Smooth muscle cell (in vitro differentiated cells): ENCODE results near the gene SLC25A13. TPM values are rescaled to one million over a fixed set of nuclear protein-coding genes. Genes with fewer than 3 reads are reported as not detected.

Source experiments
- DNase-seq: peaks from one replicate; lab custom pipeline; 2025; ENCODE audit not compliant: unreplicated experiment; lab: John Stamatoyannopoulos, UW
- H2AFZ ChIP-seq: fragments of 200-600 bp; sonication (generic); 2 replicates; pipeline ENCODE4 v1.6.0; 2016; ENCODE audit warnings: antibody characterized with exemption, low read depth, mild to moderate bottlenecking
- H3F3A ChIP-seq: fragments of 200-600 bp; sonication (generic); 2 replicates; pipeline ENCODE4 v1.6.0; 2017; ENCODE audit warnings: antibody characterized with exemption, low read depth
- H3K27ac ChIP-seq: fragments of 200-600 bp; sonication (generic); 2 replicates; pipeline ENCODE4 v1.5.1; 2016; ENCODE audit warnings: low read depth, mild to moderate bottlenecking
- H3K27me3 ChIP-seq: fragments of 200-600 bp; sonication (generic); 2 replicates; pipeline ENCODE4 v1.6.1; 2016; ENCODE audit warnings: low read depth, mild to moderate bottlenecking
- H3K36me3 ChIP-seq: fragments of 200-600 bp; sonication (generic); 2 replicates; pipeline ENCODE4 v1.5.1; 2016; ENCODE audit warnings: low read depth
- H3K4me1 ChIP-seq: fragments of 200-600 bp; sonication (generic); 2 replicates; pipeline ENCODE4 v1.5.1; 2016; ENCODE audit warnings: low read depth
- H3K4me2 ChIP-seq: fragments of 200-600 bp; sonication (generic); 2 replicates; pipeline ENCODE4 v1.6.0; 2016; ENCODE audit warnings: mild to moderate bottlenecking
- H3K4me3 ChIP-seq: fragments of 200-600 bp; sonication (generic); 2 replicates; pipeline ENCODE4 v1.5.1; 2016; ENCODE audit warnings: mild to moderate bottlenecking
- H3K79me2 ChIP-seq: fragments of 200-600 bp; sonication (generic); 2 replicates; pipeline ENCODE4 v1.6.0; 2016; ENCODE audit warnings: low read depth, mild to moderate bottlenecking
- H3K9ac ChIP-seq: fragments of 200-600 bp; sonication (generic); 2 replicates; pipeline ENCODE4 v1.6.0; 2016; ENCODE audit warnings: low read depth
- H3K9me3 ChIP-seq: fragments of 200-600 bp; sonication (generic); replicated peaks from 2 replicates; pipeline ENCODE4 v1.5.1; 2016; ENCODE audit warnings: low read depth
- H4K20me1 ChIP-seq: fragments of 200-600 bp; sonication (generic); 2 replicates; pipeline ENCODE4 v1.6.0; 2016; ENCODE audit warnings: low read depth
- WGBS: methylation state at CpG from one replicate; pipeline ENCODE4 v1.1.7; 2016; ENCODE audit warnings: low lambda C conversion rate; 5-methylcytosine and 5-hydroxymethylcytosine counted together
- polyA plus RNA-seq: library from polyadenylated mRNA; unstranded; fragments of >200 nt; fragmentation: Nextera tagmentation; extraction: Ambion mirVana; gene quantifications from 2 replicates; pipeline ENCODE4 v1.2.1, GENCODE V29; 2016
- total RNA-seq: library from RNA; depleted of rRNA; stranded (reverse); fragments of >200 nt; gene quantifications from 2 replicates; pipeline ENCODE4 v1.2.3, GENCODE V29; 2014
- TF ChIP-seq, protein P1 (sequence below): fragments of 200-600 bp; sonication (generic); IDR thresholded peaks from 2 replicates; pipeline ENCODE4 v1.5.1; 2017; ENCODE audit warnings: borderline replicate concordance, mild to moderate bottlenecking, antibody characterized with exemption; ENCODE audit not compliant: insufficient read depth, poor library complexity, severe bottlenecking

The SLC25A13 gene
- total and polyA plus RNA-seq, 2 experiments from 2014 or later, result 28.0 to 48.2 TPM

GRCh38 chr7:96178581-96178980, 143.3 kb downstream of the SLC25A13 start:
- Histone ChIP-seq H3K9me3 (no peaks in the 10 kb centered on the region), H3K27ac (no peak overlapping the region), H3K4me2 (no peak overlapping the region), H3K4me3 (no peak overlapping the region), H3F3A (no peaks in the 10 kb centered on the region), H3K36me3 (no peaks in the 10 kb centered on the region), H4K20me1 (no peaks in the 10 kb centered on the region), H2AFZ (no peak overlapping the region), H3K4me1 (peaks cover 7% of the 10 kb centered on the region), H3K9ac (no peak overlapping the region), H3K79me2 (no peaks in the 10 kb centered on the region), H3K27me3 (no peaks in the 10 kb centered on the region)
- DNase-seq, result no peak
- TF ChIP-seq, protein P1, sequence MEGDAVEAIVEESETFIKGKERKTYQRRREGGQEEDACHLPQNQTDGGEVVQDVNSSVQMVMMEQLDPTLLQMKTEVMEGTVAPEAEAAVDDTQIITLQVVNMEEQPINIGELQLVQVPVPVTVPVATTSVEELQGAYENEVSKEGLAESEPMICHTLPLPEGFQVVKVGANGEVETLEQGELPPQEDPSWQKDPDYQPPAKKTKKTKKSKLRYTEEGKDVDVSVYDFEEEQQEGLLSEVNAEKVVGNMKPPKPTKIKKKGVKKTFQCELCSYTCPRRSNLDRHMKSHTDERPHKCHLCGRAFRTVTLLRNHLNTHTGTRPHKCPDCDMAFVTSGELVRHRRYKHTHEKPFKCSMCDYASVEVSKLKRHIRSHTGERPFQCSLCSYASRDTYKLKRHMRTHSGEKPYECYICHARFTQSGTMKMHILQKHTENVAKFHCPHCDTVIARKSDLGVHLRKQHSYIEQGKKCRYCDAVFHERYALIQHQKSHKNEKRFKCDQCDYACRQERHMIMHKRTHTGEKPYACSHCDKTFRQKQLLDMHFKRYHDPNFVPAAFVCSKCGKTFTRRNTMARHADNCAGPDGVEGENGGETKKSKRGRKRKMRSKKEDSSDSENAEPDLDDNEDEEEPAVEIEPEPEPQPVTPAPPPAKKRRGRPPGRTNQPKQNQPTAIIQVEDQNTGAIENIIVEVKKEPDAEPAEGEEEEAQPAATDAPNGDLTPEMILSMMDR, result no peak
- WGBS, result 50% methylated on average over 2 of the region's 2 CpGs

- H3K4me3 ChIP-seq, result no peak overlapping the region
- no peak overlapping the region for H3K4me2 ChIP-seq
- H3K9ac ChIP-seq, result no peak overlapping the region
- peaks cover 7% of the 10 kb centered on the region for H3K4me1 ChIP-seq
- no peak overlapping the region for H2AFZ ChIP-seq
- no peaks in the 10 kb centered on the region for H3K27me3 ChIP-seq
- WGBS, result 96% methylated on average over 3 of the region's 3 CpGs
- no peaks in the 10 kb centered on the region for H4K20me1 ChIP-seq
- DNase-seq, result no peak
- H3F3A ChIP-seq, result no peaks in the 10 kb centered on the region
- no peak overlapping the region for H3K27ac ChIP-seq
- TF ChIP-seq, protein P1, result no peak
- no peaks in the 10 kb centered on the region for H3K36me3 ChIP-seq
- no peaks in the 10 kb centered on the region for H3K79me2 ChIP-seq
- no peaks in the 10 kb centered on the region for H3K9me3 ChIP-seq
Observed at GRCh38 chr7:96177353-96177752, 144.5 kb downstream of the SLC25A13 start.

- H3K9ac ChIP-seq, result no peak overlapping the region
- H3K4me2 ChIP-seq, result no peak overlapping the region
- no peak overlapping the region for H2AFZ ChIP-seq
- H3K36me3 ChIP-seq, result no peaks in the 10 kb centered on the region
- H3F3A ChIP-seq, result no peaks in the 10 kb centered on the region
- no peak overlapping the region for H3K27ac ChIP-seq
- no peaks in the 10 kb centered on the region for H3K79me2 ChIP-seq
- peaks cover 7% of the 10 kb centered on the region for H3K4me1 ChIP-seq
- TF ChIP-seq, protein P1, result no peak
- no peak for DNase-seq
- no peaks in the 10 kb centered on the region for H4K20me1 ChIP-seq
- H3K9me3 ChIP-seq, result no peaks in the 10 kb centered on the region
- 61% methylated on average over 4 of the region's 4 CpGs for WGBS
- H3K27me3 ChIP-seq, result no peaks in the 10 kb centered on the region
- no peak overlapping the region for H3K4me3 ChIP-seq
Observed at GRCh38 chr7:96174812-96175211, 147.1 kb downstream of the SLC25A13 start.

GRCh38 chr7:96173781-96174180, 148.1 kb downstream of the SLC25A13 start:
- TF ChIP-seq, protein P1, result no peak
- WGBS, result 95% methylated on average over 3 of the region's 3 CpGs
- no peaks in the 10 kb centered on the region for H3K27me3 ChIP-seq
- H3K9me3 ChIP-seq, result no peaks in the 10 kb centered on the region
- no peak overlapping the region for H3K4me3 ChIP-seq
- no peak overlapping the region for H3K27ac ChIP-seq
- H3F3A ChIP-seq, result no peaks in the 10 kb centered on the region
- no peak overlapping the region for H2AFZ ChIP-seq
- H3K36me3 ChIP-seq, result no peaks in the 10 kb centered on the region
- no peak overlapping the region for H3K4me2 ChIP-seq
- H3K79me2 ChIP-seq, result no peaks in the 10 kb centered on the region
- no peak for DNase-seq
- H3K4me1 ChIP-seq, result peaks cover 2% of the 10 kb centered on the region
- H4K20me1 ChIP-seq, result no peaks in the 10 kb centered on the region
- no peak overlapping the region for H3K9ac ChIP-seq
